B cell (primary cell): ENCODE measurements around the gene PDE10A. TPM values are rescaled to one million over a fixed set of nuclear protein-coding genes. Genes with fewer than 3 reads are reported as not detected.

Experiments
- ATAC-seq: fragments of 200-7000 bp; cut with Tn5 transposase; one replicate; pipeline ENCODE4 v1.10.0; 2021; ENCODE audit warnings: low read depth, mild to moderate bottlenecking, moderate number of reproducible peaks, moderate library complexity
- CTCF ChIA-PET: fragments of 350-600 bp; sonication (Branson Sonifier 250); formaldehyde crosslinking; loops from one replicate; lab custom pipeline; 2021; ENCODE audit warnings: antibody characterized with exemption, inconsistent platforms; lab: Charles Lee
- POLR2A ChIA-PET: fragments of 350-600 bp; sonication (Branson Sonifier 250); formaldehyde crosslinking; loops from one replicate; lab custom pipeline; 2021; ENCODE audit warnings: antibody characterized with exemption; lab: Charles Lee
- DNase-seq: peaks from one replicate; pipeline ENCODE4 v3.0.0; 2013
- H2AFZ ChIP-seq: 2 replicates; pipeline ENCODE4 v1.6.1; 2012; ENCODE audit warnings: mild to moderate bottlenecking, low read depth, low read length; ENCODE audit not compliant: insufficient read depth, poor library complexity, severe bottlenecking
- H3K27ac ChIP-seq, 2 donors: 1 replicate in 1 of 2; 2 replicates in 1 of 2; pipeline ENCODE4 v1.5.1; 2012 to 2013; ENCODE audit warnings: low read length in 2 of 2, mild to moderate bottlenecking in 2 of 2, moderate library complexity in 1 of 2
- H3K27me3 ChIP-seq, 4 experiments: fragments of 200-600 bp in 1 of 4; sonication (generic) in 1 of 4; replicated peaks in 1 of 4; 1 replicate in 2 of 4; 2 replicates in 2 of 4; pipeline versions ENCODE4 v1.6.1 to v1.7.0; 2013 to 2016; ENCODE audit warnings: low read length in 3 of 4, mild to moderate bottlenecking in 2 of 4, mixed read lengths in 1 of 4, moderate library complexity in 1 of 4; ENCODE audit not compliant: insufficient read depth in 4 of 4, control insufficient read depth in 3 of 4; ENCODE audit errors: control extremely low read depth in 1 of 4
- H3K36me3 ChIP-seq, 2 experiments: replicated peaks in 1 of 2; 1 replicate in 1 of 2; 2 replicates in 1 of 2; pipeline versions ENCODE4 v1.6.1 to v1.7.1; 2013; ENCODE audit warnings: low read length in 1 of 2; ENCODE audit not compliant: insufficient read depth in 2 of 2, control insufficient read depth in 1 of 2; ENCODE audit errors: control extremely low read depth in 1 of 2, extremely low read depth in 1 of 2
- H3K4me1 ChIP-seq, 2 donors: fragments of 200-600 bp in 1 of 2; sonication (generic) in 1 of 2; 1 replicate in 1 of 2; 2 replicates in 1 of 2; pipeline versions ENCODE4 v1.5.1 to v1.6.1; 2013 to 2017; ENCODE audit warnings: low read length in 2 of 2; ENCODE audit not compliant: control insufficient read depth in 2 of 2, insufficient read depth in 2 of 2
- H3K4me2 ChIP-seq: replicated peaks from 2 replicates; pipeline ENCODE3; 2012; ENCODE audit warnings: mild to moderate bottlenecking, low read depth, low read length; ENCODE audit not compliant: poor library complexity, severe bottlenecking
- H3K4me3 ChIP-seq, 5 experiments: fragments of 200-600 bp in 1 of 5; sonication (generic) in 1 of 5; 1 replicate in 3 of 5; 2 replicates in 2 of 5; pipeline versions ENCODE4 v1.5.1 to v1.7.0; 2011 to 2016; ENCODE audit warnings: low read length in 4 of 5, mild to moderate bottlenecking in 4 of 5, low read depth in 2 of 5, control low read depth in 1 of 5, moderate library complexity in 1 of 5; ENCODE audit not compliant: insufficient read depth in 1 of 5; ENCODE audit errors: control extremely low read depth in 1 of 5, extremely low read depth in 1 of 5
- H3K79me2 ChIP-seq: fragments of 200-600 bp; sonication (generic); one replicate; pipeline ENCODE4 v1.6.0; 2016; ENCODE audit warnings: low read length; ENCODE audit not compliant: control insufficient read depth, insufficient read depth
- H3K9ac ChIP-seq: fragments of 200-600 bp; sonication (generic); 2 replicates; pipeline ENCODE4 v1.6.1; 2017; ENCODE audit warnings: mild to moderate bottlenecking, low read length, moderate library complexity
- H3K9me3 ChIP-seq, 3 donors: one replicate each; pipeline versions ENCODE4 v1.6.1 to v1.7.1; 2013; ENCODE audit warnings: low read length in 2 of 3; ENCODE audit not compliant: control insufficient read depth in 2 of 3, insufficient read depth in 1 of 3; ENCODE audit errors: control extremely low read depth in 1 of 3
- H4K20me1 ChIP-seq: 2 replicates; pipeline ENCODE4 v1.6.0; 2012; ENCODE audit warnings: mild to moderate bottlenecking, low read length; ENCODE audit not compliant: insufficient read depth, control insufficient read depth, poor library complexity, severe bottlenecking
- H3K27ac Mint-ChIP-seq: one replicate; pipeline ENCODE4 v1.8.0; 2021; ENCODE audit warnings: mixed read lengths
- H3K27me3 Mint-ChIP-seq: one replicate; pipeline ENCODE4 v1.8.0; 2021; ENCODE audit warnings: mixed read lengths
- H3K4me1 Mint-ChIP-seq: one replicate; pipeline ENCODE4 v1.8.0; 2021; ENCODE audit warnings: mixed read lengths
- H3K4me3 Mint-ChIP-seq: one replicate; pipeline ENCODE4 v1.8.0; 2021; ENCODE audit warnings: mixed read lengths
- H3K9me3 Mint-ChIP-seq: one replicate; pipeline ENCODE4 v1.8.0; 2022; ENCODE audit warnings: mixed read lengths; ENCODE audit not compliant: insufficient read depth
- CTCF ChIP-seq: fragments of 200-600 bp; IDR thresholded peaks from one replicate; pipeline ENCODE4 v1.8.0; 2022; ENCODE audit warnings: antibody characterized with exemption, mild to moderate bottlenecking
- EZH2 ChIP-seq: IDR thresholded peaks from 2 replicates; pipeline ENCODE4 v1.6.1; 2012; ENCODE audit warnings: borderline replicate concordance, low read depth, mild to moderate bottlenecking, moderate library complexity, low read length; ENCODE audit not compliant: insufficient read depth, poor library complexity, severe bottlenecking
- WGBS: methylation state at CpG from one replicate; pipeline ENCODE4 v1.1.5; 2013; ENCODE audit warnings: missing lambda C conversion rate; ENCODE audit not compliant: insufficient coverage; 5-methylcytosine and 5-hydroxymethylcytosine counted together
- intact Hi-C: fragments of 100-400 bp; cut with micrococcal nuclease; formaldehyde crosslinking; loops from one replicate; pipeline ENCODE4 v1.10.0; 2022
- polyA plus RNA-seq: library from polyadenylated mRNA; depleted of rRNA; stranded (reverse); fragments of >200 nt; gene quantifications from 2 replicates; pipeline ENCODE4 v1.2.3, GENCODE V29; 2012
- total RNA-seq, 2 donors: library from RNA; stranded (reverse); fragments of 120-200 nt in 1 of 2; gene quantifications; 1 replicate in 1 of 2; 2 replicates in 1 of 2; pipeline versions ENCODE4 v1.2.3 to v1.2.4, GENCODE V29; 2013 to 2022

The PDE10A gene
- total and polyA plus RNA-seq, 2 donors (not counting 1 experiment from before 2014, with no cell fraction given): not detected

DNA sequence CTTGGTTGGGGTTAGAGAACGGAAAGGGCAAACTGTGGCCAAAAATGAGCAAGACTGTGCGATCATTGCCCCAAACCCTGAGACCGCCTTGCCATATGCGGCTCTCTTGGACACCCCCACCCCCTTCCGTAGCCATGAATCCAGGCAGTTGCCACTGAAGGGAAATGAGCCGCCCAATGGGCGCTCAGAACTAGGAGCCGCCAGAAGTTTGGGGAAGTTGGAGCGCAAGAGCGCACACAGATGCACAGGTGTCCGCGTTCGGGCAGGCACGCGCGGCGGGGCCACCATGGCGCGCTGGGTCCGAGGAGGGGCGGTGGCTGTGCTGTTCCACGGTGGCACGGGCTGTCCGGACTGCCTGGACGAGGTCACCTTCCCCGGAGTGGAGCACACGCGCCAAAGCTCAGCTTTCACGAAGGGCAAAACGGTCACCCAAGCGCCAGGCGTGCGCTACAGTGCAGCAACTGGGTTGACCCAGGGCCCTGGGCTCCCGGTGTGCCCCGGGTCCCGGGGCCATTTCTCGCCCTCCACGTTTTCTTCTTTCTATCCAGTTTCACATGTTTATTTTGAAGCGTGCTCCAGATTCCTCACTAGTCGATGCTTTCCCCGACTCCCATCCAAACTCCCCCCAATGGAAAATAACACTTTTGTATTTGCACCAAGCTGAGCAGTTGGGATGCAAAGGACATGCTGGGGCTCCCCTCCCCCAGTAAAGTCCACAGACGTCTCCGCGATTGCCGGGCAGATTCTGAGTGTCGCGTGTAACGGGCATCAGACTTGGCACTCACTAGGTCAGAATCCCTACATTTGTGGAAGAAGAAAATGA is 906 bp upstream of the PDE10A start:
- WGBS: 5% methylated on average over 48 of the region's 48 CpGs
- H4K20me1 ChIP-seq: no peaks in the 10 kb centered on the region
- intact Hi-C loops: no loop called here
- DNase-seq: no peak
- no peak overlapping the region for H3K4me3 ChIP-seq
- peaks cover 37% of the 10 kb centered on the region for H3K27me3 Mint-ChIP-seq
- H3K9me3 Mint-ChIP-seq: no peaks in the 10 kb centered on the region
- H3K4me3 Mint-ChIP-seq: peak overlapping the region; percentile 34
- no peak overlapping the region for H3K27ac ChIP-seq
- no peak for ATAC-seq
- TF ChIP-seq EZH2 (no peak), CTCF (no peak)
- no peak overlapping the region for H3K27ac Mint-ChIP-seq
- H3K27me3 ChIP-seq: peaks cover 0 to 29% (median 5%) of the 10 kb centered on the region in 4 experiments
- no peaks in the 10 kb centered on the region for H3K4me1 ChIP-seq
- H2AFZ ChIP-seq: no peak overlapping the region
- no peaks in the 10 kb centered on the region for H3K79me2 ChIP-seq
- ChIA-PET CTCF (no interaction called here), POLR2A (no interaction called here)
- H3K4me1 Mint-ChIP-seq: peaks cover 4% of the 10 kb centered on the region
- H3K4me2 ChIP-seq: no peak overlapping the region
- peaks cover 0 to 7% (median 0%) of the 10 kb centered on the region in 3 donors for H3K9me3 ChIP-seq
- H3K36me3 ChIP-seq: no peaks in the 10 kb centered on the region
- H3K9ac ChIP-seq: no peak overlapping the region

GRCh38 chr6:165663377-165663735 is 315 bp upstream of the PDE10A start:
- H4K20me1 ChIP-seq: no peaks in the 10 kb centered on the region
- 3% methylated on average over 17 of the region's 22 CpGs for WGBS
- CTCF ChIA-PET: no interaction called here
- H3K27ac Mint-ChIP-seq: no peak overlapping the region
- POLR2A ChIA-PET: no interaction called here
- no peaks in the 10 kb centered on the region for H3K9me3 Mint-ChIP-seq
- no peaks in the 10 kb centered on the region for H3K79me2 ChIP-seq
- no peak overlapping the region for H3K9ac ChIP-seq
- H2AFZ ChIP-seq: no peak overlapping the region
- intact Hi-C loops: no loop called here
- ATAC-seq: no peak
- peaks cover 0 to 29% (median 5%) of the 10 kb centered on the region in 4 experiments for H3K27me3 ChIP-seq
- peaks cover 4% of the 10 kb centered on the region for H3K4me1 Mint-ChIP-seq
- peaks cover 43% of the 10 kb centered on the region for H3K27me3 Mint-ChIP-seq
- DNase-seq: no peak
- no peak overlapping the region for H3K4me2 ChIP-seq
- no peaks in the 10 kb centered on the region for H3K4me1 ChIP-seq
- no peaks in the 10 kb centered on the region for H3K36me3 ChIP-seq
- TF ChIP-seq EZH2 (no peak), CTCF (no peak)
- H3K4me3 ChIP-seq: no peak overlapping the region
- peaks cover 0 to 7% (median 0%) of the 10 kb centered on the region in 3 donors for H3K9me3 ChIP-seq
- no peak overlapping the region for H3K27ac ChIP-seq
- H3K4me3 Mint-ChIP-seq: peak overlapping the region; percentile 34
